Astrocyte (in vitro differentiated cells and primary cell): ENCODE data around the gene SYT17.

ENCODE experiments used
- EZH2 ChIP-seq: IDR thresholded peaks from 2 replicates; pipeline ENCODE4 v1.6.1; 2012; ENCODE audit warnings: mild to moderate bottlenecking, low read length, inconsistent platforms; ENCODE audit not compliant: insufficient read depth
- TF ChIP-seq, protein P1 (sequence below): IDR thresholded peaks from 2 replicates; pipeline ENCODE4 v1.5.1; 2011; ENCODE audit warnings: low read depth, mild to moderate bottlenecking, inconsistent platforms, low read length, moderate library complexity; ENCODE audit not compliant: insufficient read depth

GRCh38 chr16:19173649-19174383 is 5.8 kb downstream of the SYT17 start:
- TF ChIP-seq EZH2 = no peak
- TF ChIP-seq, protein P1, sequence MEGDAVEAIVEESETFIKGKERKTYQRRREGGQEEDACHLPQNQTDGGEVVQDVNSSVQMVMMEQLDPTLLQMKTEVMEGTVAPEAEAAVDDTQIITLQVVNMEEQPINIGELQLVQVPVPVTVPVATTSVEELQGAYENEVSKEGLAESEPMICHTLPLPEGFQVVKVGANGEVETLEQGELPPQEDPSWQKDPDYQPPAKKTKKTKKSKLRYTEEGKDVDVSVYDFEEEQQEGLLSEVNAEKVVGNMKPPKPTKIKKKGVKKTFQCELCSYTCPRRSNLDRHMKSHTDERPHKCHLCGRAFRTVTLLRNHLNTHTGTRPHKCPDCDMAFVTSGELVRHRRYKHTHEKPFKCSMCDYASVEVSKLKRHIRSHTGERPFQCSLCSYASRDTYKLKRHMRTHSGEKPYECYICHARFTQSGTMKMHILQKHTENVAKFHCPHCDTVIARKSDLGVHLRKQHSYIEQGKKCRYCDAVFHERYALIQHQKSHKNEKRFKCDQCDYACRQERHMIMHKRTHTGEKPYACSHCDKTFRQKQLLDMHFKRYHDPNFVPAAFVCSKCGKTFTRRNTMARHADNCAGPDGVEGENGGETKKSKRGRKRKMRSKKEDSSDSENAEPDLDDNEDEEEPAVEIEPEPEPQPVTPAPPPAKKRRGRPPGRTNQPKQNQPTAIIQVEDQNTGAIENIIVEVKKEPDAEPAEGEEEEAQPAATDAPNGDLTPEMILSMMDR = no peak
